Measurements from ENCODE around the gene ZFYVE26. TPM values are rescaled to one million over a fixed set of nuclear protein-coding genes. Genes with fewer than 3 reads are reported as not detected.

The ZFYVE26 gene
- total RNA-seq, 1 experiment from 2014 or later, result 13.2 TPM

DNA sequence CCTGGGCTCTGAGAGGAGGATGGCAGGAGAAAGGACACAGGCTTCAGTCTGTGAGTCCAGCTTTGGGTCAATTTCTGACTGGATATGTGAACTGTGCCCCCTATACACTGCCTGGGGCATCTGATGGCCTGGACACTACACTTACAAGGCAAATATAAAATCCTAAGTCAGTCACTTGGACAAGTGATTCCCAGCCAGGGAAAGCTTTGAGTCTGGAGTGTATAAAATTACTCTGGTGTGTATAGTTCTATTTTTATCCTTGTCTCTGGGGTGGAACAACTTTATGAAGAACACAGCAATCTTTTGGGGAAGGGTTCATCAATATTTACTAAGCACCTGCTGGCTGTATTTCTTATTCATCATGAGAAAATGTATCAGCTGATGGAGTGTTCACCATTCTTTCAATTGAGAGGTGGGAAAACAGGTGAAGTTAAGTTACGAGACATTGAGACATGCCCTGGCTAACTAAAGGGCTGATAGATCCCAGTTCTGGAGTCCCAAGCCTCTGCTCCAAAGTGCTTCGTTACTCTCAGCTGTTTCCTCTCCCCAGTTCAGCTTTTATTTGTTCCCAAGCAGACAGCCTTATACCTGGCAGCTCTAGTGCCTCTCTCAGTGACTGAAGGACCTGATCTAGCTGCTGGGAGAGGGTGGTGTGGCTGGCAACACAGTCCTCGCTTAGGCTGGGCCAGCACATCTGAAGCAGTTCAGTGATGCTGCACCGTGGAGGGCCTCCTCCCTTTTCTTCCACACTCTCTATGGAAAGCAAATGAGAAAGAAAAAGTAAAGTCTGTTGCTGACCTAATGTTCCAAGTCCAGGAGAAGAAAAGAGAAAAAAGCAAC is 30.9 kb downstream of the ZFYVE26 start (continued):
- TF ChIP-seq POLR2A (IDR thresholded peaks at IDR 0.05; ENCODE audit: borderline replicate concordance, extremely low read depth, insufficient read depth, insufficient read length), result no peak
- TF ChIP-seq SRF (IDR thresholded peaks at IDR 0.05; ENCODE audit: low read depth), result no peak
- no peak for TF ChIP-seq TCF7L2 (IDR thresholded peaks at IDR 0.05; ENCODE audit: borderline replicate concordance, extremely low read depth, insufficient read depth, insufficient read length)

DNA sequence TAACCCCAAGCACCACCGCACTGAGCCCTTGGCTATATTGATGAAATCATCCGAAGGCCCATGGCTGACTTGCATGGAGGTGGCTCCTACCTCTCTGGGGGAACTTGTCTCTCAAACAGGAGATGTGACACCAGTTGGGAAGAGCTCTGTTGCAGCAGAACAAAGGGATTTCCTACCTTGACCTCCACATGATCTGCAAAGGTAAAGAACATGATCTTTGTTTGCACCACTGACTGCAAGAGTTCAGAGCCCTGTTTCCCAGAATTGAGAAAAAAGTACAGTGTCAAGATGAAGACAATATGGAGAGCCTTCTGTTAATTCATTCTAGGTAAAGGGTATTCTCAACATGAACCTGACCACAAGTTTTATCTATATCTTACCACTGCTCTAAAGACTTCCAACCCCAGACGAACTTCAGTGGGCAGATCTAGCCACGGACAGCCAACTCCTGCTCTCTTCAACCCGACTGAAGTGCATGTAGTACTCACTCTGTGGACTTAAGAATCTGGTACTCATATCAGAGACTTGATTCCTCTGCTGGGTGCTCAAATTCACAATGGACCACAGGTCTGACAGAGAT is 32.1 kb downstream of the ZFYVE26 start:
- Histone ChIP-seq H3K27me3 (ENCODE audit: insufficient read depth, low read length) (no peaks in the 10 kb centered on the region), H3K9ac (ENCODE audit: low read length) (no peak overlapping the region), H2AFZ (ENCODE audit: low read depth, low read length, poor library complexity, severe bottlenecking) (no peak overlapping the region), H4K20me1 (ENCODE audit: insufficient read depth) (no peaks in the 10 kb centered on the region), H3K36me3 (ENCODE audit: control insufficient read depth in 1 of 2, insufficient read depth in 2 of 2, low read length in 2 of 2) (peaks cover 18 to 26% of the 10 kb centered on the region in 2 experiments; a peak in 3 of 4 replicates), H3K9me2 (ENCODE audit: insufficient read depth) (no peaks in the 10 kb centered on the region), H3K4me2 (ENCODE audit: low read length) (no peak overlapping the region), H3K27ac (ENCODE audit: low read depth, low read length) (no peak overlapping the region), H3K4me3 (replicated peaks in 1 of 2; ENCODE audit: low read depth in 1 of 2, low read length in 2 of 2) (no peak overlapping the region), H3K9me3 (ENCODE audit: control insufficient read depth in 1 of 2, insufficient read depth in 1 of 2, low read depth in 1 of 2, low read length in 2 of 2) (no peaks in the 10 kb centered on the region), H3K79me2 (ENCODE audit: insufficient read depth, low read length) (no peaks in the 10 kb centered on the region), H3K4me1 (ENCODE audit: control insufficient read depth in 1 of 2, insufficient read depth in 2 of 2, low read length in 2 of 2) (no peaks in the 10 kb centered on the region)
- intact Hi-C loops (cut with micrococcal nuclease), result no loop called here
- ATAC-seq (no peak), DNase-seq (ENCODE audit: low read depth, low spot score) (no peak)
- ChIA-PET RAD21 (ENCODE audit: low non-redundant PET in 1 of 2, low total read pairs in 2 of 2, uncharacterized antibody in 2 of 2, unreplicated experiment in 2 of 2) (no interaction called here), CTCF (no interaction called here), POLR2A (no interaction called here)
- BruUV-seq (replicated peaks), result no TSS peak
- TF ChIP-seq JUND (IDR thresholded peaks at IDR 0.05), result no peak
- TF ChIP-seq, protein P1, sequence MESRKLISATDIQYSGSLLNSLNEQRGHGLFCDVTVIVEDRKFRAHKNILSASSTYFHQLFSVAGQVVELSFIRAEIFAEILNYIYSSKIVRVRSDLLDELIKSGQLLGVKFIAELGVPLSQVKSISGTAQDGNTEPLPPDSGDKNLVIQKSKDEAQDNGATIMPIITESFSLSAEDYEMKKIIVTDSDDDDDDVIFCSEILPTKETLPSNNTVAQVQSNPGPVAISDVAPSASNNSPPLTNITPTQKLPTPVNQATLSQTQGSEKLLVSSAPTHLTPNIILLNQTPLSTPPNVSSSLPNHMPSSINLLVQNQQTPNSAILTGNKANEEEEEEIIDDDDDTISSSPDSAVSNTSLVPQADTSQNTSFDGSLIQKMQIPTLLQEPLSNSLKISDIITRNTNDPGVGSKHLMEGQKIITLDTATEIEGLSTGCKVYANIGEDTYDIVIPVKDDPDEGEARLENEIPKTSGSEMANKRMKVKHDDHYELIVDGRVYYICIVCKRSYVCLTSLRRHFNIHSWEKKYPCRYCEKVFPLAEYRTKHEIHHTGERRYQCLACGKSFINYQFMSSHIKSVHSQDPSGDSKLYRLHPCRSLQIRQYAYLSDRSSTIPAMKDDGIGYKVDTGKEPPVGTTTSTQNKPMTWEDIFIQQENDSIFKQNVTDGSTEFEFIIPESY (IDR thresholded peaks at IDR 0.05; ENCODE audit: extremely low read depth, insufficient replicate concordance, low read length), result no peak
- TF ChIP-seq RAD21 (IDR thresholded peaks at IDR 0.05; ENCODE audit: low read depth), result no peak
- TF ChIP-seq POLR2AphosphoS5 (IDR thresholded peaks at IDR 0.05; ENCODE audit: low read depth, low read length), result no peak
- TF ChIP-seq CBX3 (IDR thresholded peaks at IDR 0.05; ENCODE audit: low read depth), result no peak
- no peak for TF ChIP-seq TCF7L2 (IDR thresholded peaks at IDR 0.05; ENCODE audit: borderline replicate concordance, extremely low read depth, insufficient read depth, insufficient read length)
- no peak for TF ChIP-seq MAX (IDR thresholded peaks at IDR 0.05)
- TF ChIP-seq ATF3 (IDR thresholded peaks at IDR 0.05), result no peak
- no peak for TF ChIP-seq CTCF (IDR thresholded peaks at IDR 0.05 in 2 of 3, conservative IDR thresholded peaks at IDR 0.05 in 1 of 3; ENCODE audit: borderline replicate concordance in 1 of 3, insufficient read depth in 1 of 3, low read depth in 2 of 3, low read length in 2 of 3)
- TF ChIP-seq, protein P2, sequence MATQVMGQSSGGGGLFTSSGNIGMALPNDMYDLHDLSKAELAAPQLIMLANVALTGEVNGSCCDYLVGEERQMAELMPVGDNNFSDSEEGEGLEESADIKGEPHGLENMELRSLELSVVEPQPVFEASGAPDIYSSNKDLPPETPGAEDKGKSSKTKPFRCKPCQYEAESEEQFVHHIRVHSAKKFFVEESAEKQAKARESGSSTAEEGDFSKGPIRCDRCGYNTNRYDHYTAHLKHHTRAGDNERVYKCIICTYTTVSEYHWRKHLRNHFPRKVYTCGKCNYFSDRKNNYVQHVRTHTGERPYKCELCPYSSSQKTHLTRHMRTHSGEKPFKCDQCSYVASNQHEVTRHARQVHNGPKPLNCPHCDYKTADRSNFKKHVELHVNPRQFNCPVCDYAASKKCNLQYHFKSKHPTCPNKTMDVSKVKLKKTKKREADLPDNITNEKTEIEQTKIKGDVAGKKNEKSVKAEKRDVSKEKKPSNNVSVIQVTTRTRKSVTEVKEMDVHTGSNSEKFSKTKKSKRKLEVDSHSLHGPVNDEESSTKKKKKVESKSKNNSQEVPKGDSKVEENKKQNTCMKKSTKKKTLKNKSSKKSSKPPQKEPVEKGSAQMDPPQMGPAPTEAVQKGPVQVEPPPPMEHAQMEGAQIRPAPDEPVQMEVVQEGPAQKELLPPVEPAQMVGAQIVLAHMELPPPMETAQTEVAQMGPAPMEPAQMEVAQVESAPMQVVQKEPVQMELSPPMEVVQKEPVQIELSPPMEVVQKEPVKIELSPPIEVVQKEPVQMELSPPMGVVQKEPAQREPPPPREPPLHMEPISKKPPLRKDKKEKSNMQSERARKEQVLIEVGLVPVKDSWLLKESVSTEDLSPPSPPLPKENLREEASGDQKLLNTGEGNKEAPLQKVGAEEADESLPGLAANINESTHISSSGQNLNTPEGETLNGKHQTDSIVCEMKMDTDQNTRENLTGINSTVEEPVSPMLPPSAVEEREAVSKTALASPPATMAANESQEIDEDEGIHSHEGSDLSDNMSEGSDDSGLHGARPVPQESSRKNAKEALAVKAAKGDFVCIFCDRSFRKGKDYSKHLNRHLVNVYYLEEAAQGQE (IDR thresholded peaks at IDR 0.05; ENCODE audit: low read depth), result no peak
- TF ChIP-seq EZH2phosphoT487 (IDR thresholded peaks at IDR 0.05; ENCODE audit: borderline replicate concordance), result no peak
- TF ChIP-seq POLR2A (IDR thresholded peaks at IDR 0.05; ENCODE audit: borderline replicate concordance, extremely low read depth, insufficient read depth, insufficient read length), result no peak
- no peak for TF ChIP-seq ELF1 (IDR thresholded peaks at IDR 0.05; ENCODE audit: borderline replicate concordance, low read depth)
- TF ChIP-seq ZFX (IDR thresholded peaks at IDR 0.05), result no peak
